ENCODE measurements around the gene OTUD5. TPM values are rescaled to one million over a fixed set of nuclear protein-coding genes. Genes with fewer than 3 reads are reported as not detected.

OTUD5 gene, protein sequence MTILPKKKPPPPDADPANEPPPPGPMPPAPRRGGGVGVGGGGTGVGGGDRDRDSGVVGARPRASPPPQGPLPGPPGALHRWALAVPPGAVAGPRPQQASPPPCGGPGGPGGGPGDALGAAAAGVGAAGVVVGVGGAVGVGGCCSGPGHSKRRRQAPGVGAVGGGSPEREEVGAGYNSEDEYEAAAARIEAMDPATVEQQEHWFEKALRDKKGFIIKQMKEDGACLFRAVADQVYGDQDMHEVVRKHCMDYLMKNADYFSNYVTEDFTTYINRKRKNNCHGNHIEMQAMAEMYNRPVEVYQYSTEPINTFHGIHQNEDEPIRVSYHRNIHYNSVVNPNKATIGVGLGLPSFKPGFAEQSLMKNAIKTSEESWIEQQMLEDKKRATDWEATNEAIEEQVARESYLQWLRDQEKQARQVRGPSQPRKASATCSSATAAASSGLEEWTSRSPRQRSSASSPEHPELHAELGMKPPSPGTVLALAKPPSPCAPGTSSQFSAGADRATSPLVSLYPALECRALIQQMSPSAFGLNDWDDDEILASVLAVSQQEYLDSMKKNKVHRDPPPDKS
- 25.3 and 29.1 TPM in 2 replicates for total RNA-seq (2012; rRNA removed)

DNA sequence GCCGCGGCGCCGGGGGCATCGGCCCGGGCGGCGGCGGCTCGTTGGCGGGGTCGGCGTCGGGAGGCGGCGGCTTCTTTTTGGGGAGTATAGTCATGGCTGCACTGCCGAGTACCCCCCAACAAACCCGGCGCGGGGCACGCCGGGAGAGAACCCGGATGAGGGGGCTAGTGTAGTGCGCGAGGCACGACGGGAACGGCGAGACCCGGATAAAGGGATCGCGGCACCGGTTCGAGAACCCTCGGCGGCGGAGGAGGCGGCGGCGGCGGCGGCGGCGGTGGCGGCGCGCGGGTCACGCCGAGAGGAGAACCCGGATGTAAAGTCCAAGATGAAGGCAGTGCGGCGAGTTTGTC is at the start of gene OTUD5:
OTUD5 (minus strand) TSS at position 131 of the 350 bp plus-strand sequence; CDS start at position 94, 37 bp downstream.
- no peaks in the 10 kb centered on the region for H3K27me3 ChIP-seq (ENCODE audit: control insufficient read depth, insufficient read depth, low read length)
- peak within 1 kb of the TSS; percentile 87 for H3K9ac ChIP-seq (ENCODE audit: low read depth, low read length)
- H3K9me3 ChIP-seq (replicated peaks; ENCODE audit: low read length): no peaks in the 10 kb centered on the region
- H3K4me1 ChIP-seq (ENCODE audit: control insufficient read depth, insufficient read depth, low read length): peaks cover 5% of the 10 kb centered on the region
- peak within 1 kb of the TSS; percentile 78 for H3K4me3 ChIP-seq (ENCODE audit: low read length)
- H3K36me3 ChIP-seq (ENCODE audit: insufficient read depth, low read length): peaks cover 7% of the 10 kb centered on the region
- H3K4me2 ChIP-seq (ENCODE audit: low read length): peak within 1 kb of the TSS; percentile 76

DNA sequence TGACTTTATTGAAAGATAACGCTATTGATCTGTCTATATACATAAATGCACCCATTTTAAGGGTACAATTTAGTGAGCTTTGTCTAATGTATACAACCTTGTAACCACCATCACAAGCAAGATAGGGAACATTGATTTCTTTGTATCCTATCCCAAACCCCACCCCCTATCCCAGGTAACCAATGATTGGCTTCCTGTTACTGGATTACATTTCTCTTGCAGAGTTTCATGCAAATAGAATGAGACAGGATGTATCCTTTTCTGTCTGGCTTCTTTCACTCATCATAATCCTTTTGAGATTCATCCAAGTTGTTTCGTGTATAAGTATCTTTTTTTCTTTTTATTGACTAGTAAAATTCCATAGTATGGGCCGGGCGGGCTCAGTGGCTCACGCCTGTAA is 46.3 kb upstream of the OTUD5 start:
- H3K27me3 ChIP-seq (ENCODE audit: control insufficient read depth, insufficient read depth, low read length): no peaks in the 10 kb centered on the region
- no peaks in the 10 kb centered on the region for H3K4me1 ChIP-seq (ENCODE audit: control insufficient read depth, insufficient read depth, low read length)
- peaks cover 1% of the 10 kb centered on the region for H3K36me3 ChIP-seq (ENCODE audit: insufficient read depth, low read length)
- H3K9ac ChIP-seq (ENCODE audit: low read depth, low read length): no peak overlapping the region
- no peaks in the 10 kb centered on the region for H3K9me3 ChIP-seq (replicated peaks; ENCODE audit: low read length)
- H3K4me2 ChIP-seq (ENCODE audit: low read length): no peak overlapping the region
- H3K4me3 ChIP-seq (ENCODE audit: low read length): no peak overlapping the region

GRCh38 chrX:49002091-49002935 is 44.9 kb upstream of the OTUD5 start, which contains the start of gene GRIPAP1:
GRIPAP1 (minus strand) TSS chrX:49002264; CDS start chrX:49002229, 35 bp downstream.
- Histone ChIP-seq H3K4me3 (ENCODE audit: low read length) (peak within 1 kb of the TSS; percentile 87), H3K4me2 (ENCODE audit: low read length) (peak within 1 kb of the TSS; percentile 73), H3K36me3 (ENCODE audit: insufficient read depth, low read length) (peaks cover 10% of the 10 kb centered on the region), H3K27me3 (ENCODE audit: control insufficient read depth, insufficient read depth, low read length) (no peaks in the 10 kb centered on the region), H3K4me1 (ENCODE audit: control insufficient read depth, insufficient read depth, low read length) (no peaks in the 10 kb centered on the region), H3K9ac (ENCODE audit: low read depth, low read length) (peak within 1 kb of the TSS; percentile 83), H3K9me3 (replicated peaks; ENCODE audit: low read length) (no peaks in the 10 kb centered on the region)

GRCh38 chrX:49001521-49002090 is 44.2 kb upstream of the OTUD5 start:
- Histone ChIP-seq H3K4me3 (ENCODE audit: low read length) (peak overlapping the region; percentile 87), H3K27me3 (ENCODE audit: control insufficient read depth, insufficient read depth, low read length) (no peaks in the 10 kb centered on the region), H3K9ac (ENCODE audit: low read depth, low read length) (peak overlapping the region; percentile 83), H3K4me1 (ENCODE audit: control insufficient read depth, insufficient read depth, low read length) (no peaks in the 10 kb centered on the region), H3K4me2 (ENCODE audit: low read length) (peak overlapping the region; percentile 73), H3K36me3 (ENCODE audit: insufficient read depth, low read length) (peaks cover 12% of the 10 kb centered on the region), H3K9me3 (replicated peaks; ENCODE audit: low read length) (no peaks in the 10 kb centered on the region)

GRCh38 chrX:49000636-49001035 is 43.2 kb upstream of the OTUD5 start:
- H3K27me3 ChIP-seq (ENCODE audit: control insufficient read depth, insufficient read depth, low read length): no peaks in the 10 kb centered on the region
- no peak overlapping the region for H3K4me3 ChIP-seq (ENCODE audit: low read length)
- H3K9ac ChIP-seq (ENCODE audit: low read depth, low read length): no peak overlapping the region
- no peaks in the 10 kb centered on the region for H3K9me3 ChIP-seq (replicated peaks; ENCODE audit: low read length)
- H3K4me1 ChIP-seq (ENCODE audit: control insufficient read depth, insufficient read depth, low read length): no peaks in the 10 kb centered on the region
- peak overlapping the region; percentile 73 for H3K4me2 ChIP-seq (ENCODE audit: low read length)
- peaks cover 14% of the 10 kb centered on the region for H3K36me3 ChIP-seq (ENCODE audit: insufficient read depth, low read length)

- Histone ChIP-seq H3K4me1 (ENCODE audit: control insufficient read depth, insufficient read depth, low read length) (no peaks in the 10 kb centered on the region), H3K9ac (ENCODE audit: low read depth, low read length) (no peak overlapping the region), H3K9me3 (replicated peaks; ENCODE audit: low read length) (no peaks in the 10 kb centered on the region), H3K27me3 (ENCODE audit: control insufficient read depth, insufficient read depth, low read length) (no peaks in the 10 kb centered on the region), H3K36me3 (ENCODE audit: insufficient read depth, low read length) (peaks cover 14% of the 10 kb centered on the region), H3K4me3 (ENCODE audit: low read length) (no peak overlapping the region), H3K4me2 (ENCODE audit: low read length) (no peak overlapping the region)
Observed at GRCh38 chrX:48999030-48999429, 41.6 kb upstream of the OTUD5 start.

- H3K9me3 ChIP-seq (replicated peaks; ENCODE audit: low read length): no peaks in the 10 kb centered on the region
- H3K27me3 ChIP-seq (ENCODE audit: control insufficient read depth, insufficient read depth, low read length): no peaks in the 10 kb centered on the region
- H3K4me2 ChIP-seq (ENCODE audit: low read length): no peak overlapping the region
- peaks cover 14% of the 10 kb centered on the region for H3K36me3 ChIP-seq (ENCODE audit: insufficient read depth, low read length)
- no peaks in the 10 kb centered on the region for H3K4me1 ChIP-seq (ENCODE audit: control insufficient read depth, insufficient read depth, low read length)
- no peak overlapping the region for H3K4me3 ChIP-seq (ENCODE audit: low read length)
- H3K9ac ChIP-seq (ENCODE audit: low read depth, low read length): no peak overlapping the region
Observed at GRCh38 chrX:48998391-48998790, 41.0 kb upstream of the OTUD5 start.

DNA sequence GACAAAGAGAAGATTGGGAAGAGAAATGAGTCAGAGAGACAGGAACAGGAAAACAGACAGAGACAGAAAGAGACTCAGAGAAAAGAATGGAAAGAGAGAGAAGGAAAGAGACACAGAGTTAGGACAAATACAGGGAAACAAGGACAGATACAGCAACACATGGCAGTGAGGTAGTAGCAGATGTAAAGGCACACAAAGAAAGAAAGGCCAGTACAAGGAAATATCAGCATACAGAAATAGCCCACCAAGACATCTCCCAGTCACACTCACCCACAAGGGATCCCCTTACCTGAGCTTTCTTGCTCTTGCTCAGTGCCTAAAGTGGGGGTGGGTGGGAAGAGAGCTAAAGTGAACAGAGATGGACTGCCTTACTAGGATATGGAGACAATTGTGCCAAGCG is 40.5 kb upstream of the OTUD5 start:
- Histone ChIP-seq H3K9me3 (replicated peaks; ENCODE audit: low read length) (no peaks in the 10 kb centered on the region), H3K4me3 (ENCODE audit: low read length) (no peak overlapping the region), H3K4me2 (ENCODE audit: low read length) (no peak overlapping the region), H3K9ac (ENCODE audit: low read depth, low read length) (no peak overlapping the region), H3K27me3 (ENCODE audit: control insufficient read depth, insufficient read depth, low read length) (no peaks in the 10 kb centered on the region), H3K36me3 (ENCODE audit: insufficient read depth, low read length) (peaks cover 14% of the 10 kb centered on the region), H3K4me1 (ENCODE audit: control insufficient read depth, insufficient read depth, low read length) (no peaks in the 10 kb centered on the region)

GRCh38 chrX:48997455-48997854 is 40.0 kb upstream of the OTUD5 start:
- Histone ChIP-seq H3K9me3 (replicated peaks; ENCODE audit: low read length) (no peaks in the 10 kb centered on the region), H3K4me3 (ENCODE audit: low read length) (no peak overlapping the region), H3K36me3 (ENCODE audit: insufficient read depth, low read length) (peaks cover 14% of the 10 kb centered on the region), H3K9ac (ENCODE audit: low read depth, low read length) (no peak overlapping the region), H3K4me2 (ENCODE audit: low read length) (no peak overlapping the region), H3K27me3 (ENCODE audit: control insufficient read depth, insufficient read depth, low read length) (no peaks in the 10 kb centered on the region), H3K4me1 (ENCODE audit: control insufficient read depth, insufficient read depth, low read length) (no peaks in the 10 kb centered on the region)

GRCh38 chrX:48996969-48997368 is 39.6 kb upstream of the OTUD5 start:
- Histone ChIP-seq H3K4me3 (ENCODE audit: low read length) (no peak overlapping the region), H3K4me2 (ENCODE audit: low read length) (no peak overlapping the region), H3K27me3 (ENCODE audit: control insufficient read depth, insufficient read depth, low read length) (no peaks in the 10 kb centered on the region), H3K4me1 (ENCODE audit: control insufficient read depth, insufficient read depth, low read length) (no peaks in the 10 kb centered on the region), H3K36me3 (ENCODE audit: insufficient read depth, low read length) (peaks cover 14% of the 10 kb centered on the region), H3K9ac (ENCODE audit: low read depth, low read length) (no peak overlapping the region), H3K9me3 (replicated peaks; ENCODE audit: low read length) (no peaks in the 10 kb centered on the region)

- no peaks in the 10 kb centered on the region for H3K4me1 ChIP-seq (ENCODE audit: control insufficient read depth, insufficient read depth, low read length)
- H3K9me3 ChIP-seq (replicated peaks; ENCODE audit: low read length): no peaks in the 10 kb centered on the region
- H3K36me3 ChIP-seq (ENCODE audit: insufficient read depth, low read length): peaks cover 8% of the 10 kb centered on the region
- H3K4me2 ChIP-seq (ENCODE audit: low read length): no peak overlapping the region
- H3K4me3 ChIP-seq (ENCODE audit: low read length): no peak overlapping the region
- H3K27me3 ChIP-seq (ENCODE audit: control insufficient read depth, insufficient read depth, low read length): no peaks in the 10 kb centered on the region
- no peak overlapping the region for H3K9ac ChIP-seq (ENCODE audit: low read depth, low read length)
Observed at GRCh38 chrX:48992341-48992740, 34.9 kb upstream of the OTUD5 start.

Data from skeletal muscle satellite cell (primary cell).